Measurements from ENCODE around the gene COL9A3. TPM values are rescaled to one million over a fixed set of nuclear protein-coding genes. Genes with fewer than 3 reads are reported as not detected.

Gene COL9A3
- total RNA-seq, 1 experiment from 2014 or later = 41.2 TPM

GRCh38 chr20:62796699-62797491, 20.0 kb upstream of the COL9A3 start:
- Histone ChIP-seq H3K9ac (ENCODE audit: low read length) (peak overlapping the region; percentile 82), H4K20me1 (ENCODE audit: insufficient read depth, low read depth, low read length) (no peaks in the 10 kb centered on the region), H3K27ac (ENCODE audit: low read length) (peak overlapping the region; percentile 17; the same call in 1 of the 2 replicates), H3K79me2 (ENCODE audit: low read length) (0 out of 2 replicates have a peak, but pooled peaks cover 5% of the 10 kb centered on the region), H3K36me3 (ENCODE audit: insufficient read depth, low read length) (peaks cover 15% of the 10 kb centered on the region), H3K4me1 (ENCODE audit: low read length) (peaks cover 33% of the 10 kb centered on the region), H3K9me2 (replicated peaks; ENCODE audit: insufficient read depth, low read length) (no peaks in the 10 kb centered on the region), H3K9me3 (ENCODE audit: low read length) (no peaks in the 10 kb centered on the region), H3K4me3 (ENCODE audit: low read length) (peak overlapping the region; percentile 69), H2AFZ (ENCODE audit: low read length) (no peak overlapping the region), H3K27me3 (ENCODE audit: low read length) (no peaks in the 10 kb centered on the region), H3K4me2 (ENCODE audit: low read depth, low read length, poor library complexity, severe bottlenecking) (peak overlapping the region; percentile 72)
- DNase-seq = peak; percentile 45

GRCh38 chr20:62797671-62798532, 18.9 kb upstream of the COL9A3 start:
- peak overlapping the region; percentile 72 for H3K4me2 ChIP-seq (ENCODE audit: low read depth, low read length, poor library complexity, severe bottlenecking)
- H3K27ac ChIP-seq (ENCODE audit: low read length) = no peak overlapping the region
- H4K20me1 ChIP-seq (ENCODE audit: insufficient read depth, low read depth, low read length) = no peaks in the 10 kb centered on the region
- DNase-seq = no peak
- no peaks in the 10 kb centered on the region for H3K27me3 ChIP-seq (ENCODE audit: low read length)
- no peak overlapping the region for H2AFZ ChIP-seq (ENCODE audit: low read length)
- H3K36me3 ChIP-seq (ENCODE audit: insufficient read depth, low read length) = peaks cover 15% of the 10 kb centered on the region
- H3K9me3 ChIP-seq (ENCODE audit: low read length) = no peaks in the 10 kb centered on the region
- peak overlapping the region; percentile 65; the same call in 1 of the 2 replicates for H3K4me3 ChIP-seq (ENCODE audit: low read length)
- 0 out of 2 replicates have a peak, but pooled peaks cover 5% of the 10 kb centered on the region for H3K79me2 ChIP-seq (ENCODE audit: low read length)
- H3K9ac ChIP-seq (ENCODE audit: low read length) = peak overlapping the region; percentile 73
- peaks cover 33% of the 10 kb centered on the region for H3K4me1 ChIP-seq (ENCODE audit: low read length)
- no peaks in the 10 kb centered on the region for H3K9me2 ChIP-seq (replicated peaks; ENCODE audit: insufficient read depth, low read length)

- Histone ChIP-seq H3K36me3 (ENCODE audit: insufficient read depth, low read length) (peaks cover 15% of the 10 kb centered on the region), H3K4me1 (ENCODE audit: low read length) (peaks cover 32% of the 10 kb centered on the region), H3K9ac (ENCODE audit: low read length) (no peak overlapping the region), H3K27me3 (ENCODE audit: low read length) (no peaks in the 10 kb centered on the region), H3K9me2 (replicated peaks; ENCODE audit: insufficient read depth, low read length) (no peaks in the 10 kb centered on the region), H3K9me3 (ENCODE audit: low read length) (no peaks in the 10 kb centered on the region), H3K4me2 (ENCODE audit: low read depth, low read length, poor library complexity, severe bottlenecking) (no peak overlapping the region), H4K20me1 (ENCODE audit: insufficient read depth, low read depth, low read length) (no peaks in the 10 kb centered on the region), H3K4me3 (ENCODE audit: low read length) (no peak overlapping the region), H3K79me2 (ENCODE audit: low read length) (0 out of 2 replicates have a peak, but pooled peaks cover 5% of the 10 kb centered on the region), H3K27ac (ENCODE audit: low read length) (no peak overlapping the region), H2AFZ (ENCODE audit: low read length) (no peak overlapping the region)
- DNase-seq = no peak
Observed at GRCh38 chr20:62799036-62799435, 17.8 kb upstream of the COL9A3 start.

- Histone ChIP-seq H2AFZ (ENCODE audit: low read length) (no peak overlapping the region), H3K27ac (ENCODE audit: low read length) (no peak overlapping the region), H3K4me3 (ENCODE audit: low read length) (no peak overlapping the region), H3K36me3 (ENCODE audit: insufficient read depth, low read length) (peaks cover 15% of the 10 kb centered on the region), H4K20me1 (ENCODE audit: insufficient read depth, low read depth, low read length) (no peaks in the 10 kb centered on the region), H3K27me3 (ENCODE audit: low read length) (no peaks in the 10 kb centered on the region), H3K79me2 (ENCODE audit: low read length) (0 out of 2 replicates have a peak, but pooled peaks cover 5% of the 10 kb centered on the region), H3K4me1 (ENCODE audit: low read length) (peaks cover 34% of the 10 kb centered on the region), H3K9me3 (ENCODE audit: low read length) (no peaks in the 10 kb centered on the region), H3K9ac (ENCODE audit: low read length) (no peak overlapping the region), H3K9me2 (replicated peaks; ENCODE audit: insufficient read depth, low read length) (no peaks in the 10 kb centered on the region), H3K4me2 (ENCODE audit: low read depth, low read length, poor library complexity, severe bottlenecking) (no peak overlapping the region)
- DNase-seq = no peak
Observed at GRCh38 chr20:62799459-62799858, 17.4 kb upstream of the COL9A3 start.

- Histone ChIP-seq H3K9me3 (ENCODE audit: low read length) (no peaks in the 10 kb centered on the region), H3K36me3 (ENCODE audit: insufficient read depth, low read length) (peaks cover 15% of the 10 kb centered on the region), H4K20me1 (ENCODE audit: insufficient read depth, low read depth, low read length) (no peaks in the 10 kb centered on the region), H3K27me3 (ENCODE audit: low read length) (no peaks in the 10 kb centered on the region), H3K4me2 (ENCODE audit: low read depth, low read length, poor library complexity, severe bottlenecking) (no peak overlapping the region), H3K79me2 (ENCODE audit: low read length) (peaks cover 7% of the 10 kb centered on the region; the same call in 1 of the 2 replicates), H3K4me1 (ENCODE audit: low read length) (peaks cover 30% of the 10 kb centered on the region), H3K4me3 (ENCODE audit: low read length) (no peak overlapping the region), H3K9ac (ENCODE audit: low read length) (no peak overlapping the region), H3K9me2 (replicated peaks; ENCODE audit: insufficient read depth, low read length) (no peaks in the 10 kb centered on the region), H2AFZ (ENCODE audit: low read length) (no peak overlapping the region), H3K27ac (ENCODE audit: low read length) (no peak overlapping the region)
- no peak for DNase-seq
Observed at GRCh38 chr20:62799873-62800272, 17.0 kb upstream of the COL9A3 start.

GRCh38 chr20:62800314-62801259, 16.3 kb upstream of the COL9A3 start:
- Histone ChIP-seq H3K36me3 (ENCODE audit: insufficient read depth, low read length) (peaks cover 15% of the 10 kb centered on the region), H4K20me1 (ENCODE audit: insufficient read depth, low read depth, low read length) (peaks cover 3% of the 10 kb centered on the region; the same call in 1 of the 2 replicates), H3K27ac (ENCODE audit: low read length) (no peak overlapping the region), H3K9me3 (ENCODE audit: low read length) (no peaks in the 10 kb centered on the region), H3K27me3 (ENCODE audit: low read length) (no peaks in the 10 kb centered on the region), H2AFZ (ENCODE audit: low read length) (no peak overlapping the region), H3K79me2 (ENCODE audit: low read length) (peaks cover 14% of the 10 kb centered on the region), H3K4me3 (ENCODE audit: low read length) (no peak overlapping the region), H3K4me2 (ENCODE audit: low read depth, low read length, poor library complexity, severe bottlenecking) (no peak overlapping the region), H3K9me2 (replicated peaks; ENCODE audit: insufficient read depth, low read length) (no peaks in the 10 kb centered on the region), H3K4me1 (ENCODE audit: low read length) (peaks cover 23% of the 10 kb centered on the region), H3K9ac (ENCODE audit: low read length) (no peak overlapping the region)
- no peak for DNase-seq

GRCh38 chr20:62801284-62802010, 15.4 kb upstream of the COL9A3 start:
- Histone ChIP-seq H3K79me2 (ENCODE audit: low read length) (peaks cover 22% of the 10 kb centered on the region), H3K36me3 (ENCODE audit: insufficient read depth, low read length) (peaks cover 15% of the 10 kb centered on the region), H3K27me3 (ENCODE audit: low read length) (no peaks in the 10 kb centered on the region), H3K9me2 (replicated peaks; ENCODE audit: insufficient read depth, low read length) (no peaks in the 10 kb centered on the region), H3K27ac (ENCODE audit: low read length) (no peak overlapping the region), H3K9ac (ENCODE audit: low read length) (no peak overlapping the region), H3K4me1 (ENCODE audit: low read length) (peaks cover 25% of the 10 kb centered on the region), H2AFZ (ENCODE audit: low read length) (no peak overlapping the region), H4K20me1 (ENCODE audit: insufficient read depth, low read depth, low read length) (peaks cover 11% of the 10 kb centered on the region), H3K9me3 (ENCODE audit: low read length) (no peaks in the 10 kb centered on the region), H3K4me2 (ENCODE audit: low read depth, low read length, poor library complexity, severe bottlenecking) (no peak overlapping the region), H3K4me3 (ENCODE audit: low read length) (no peak overlapping the region)
- peak; percentile 41 for DNase-seq
